HG03097 (cell line): ENCODE data around the gene GLIS1.

Experiments used
- ATAC-seq: cut with Tn5 transposase; IDR thresholded peaks from one replicate; pipeline ENCODE4 v1.9.1; 2021; ENCODE audit not compliant: unreplicated experiment, low FRiP score

Gene GLIS1

GRCh38 chr1:53640701-53641075 is 98.3 kb downstream of the GLIS1 start:
- ATAC-seq: no peak

DNA sequence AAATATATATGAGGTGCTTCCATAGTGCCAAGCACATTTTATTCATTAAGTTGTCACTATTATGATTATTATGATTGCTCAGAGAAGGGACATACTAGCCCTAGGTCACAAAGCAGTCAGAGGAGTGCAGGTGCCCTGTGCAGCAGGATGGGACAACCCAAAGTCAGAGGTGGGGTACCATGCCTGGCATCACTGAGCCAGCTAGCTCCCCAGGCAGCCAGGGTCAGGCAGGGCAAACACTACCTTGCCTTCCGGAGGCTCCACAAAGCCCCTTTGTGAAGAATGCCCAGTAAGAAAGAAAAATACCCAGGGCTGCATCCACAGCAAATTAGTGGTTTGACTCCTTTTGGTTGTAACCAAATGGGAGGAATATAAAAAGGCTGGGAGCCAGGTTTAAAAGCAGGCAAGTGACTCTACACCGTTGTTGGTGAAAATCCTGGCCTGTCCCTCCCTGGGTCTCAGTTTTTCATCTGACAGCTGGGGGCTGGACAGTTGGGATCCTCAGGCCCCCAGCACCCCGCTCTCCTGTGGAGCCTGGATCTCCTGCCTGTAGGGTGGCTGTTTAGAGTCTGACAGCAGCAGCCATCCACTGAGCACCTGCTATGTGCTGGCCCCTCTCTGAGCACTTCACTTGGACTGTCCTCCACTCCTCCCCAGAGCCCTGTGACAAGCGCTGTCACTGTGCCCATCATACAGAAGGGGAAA is 98.8 kb downstream of the GLIS1 start:
- ATAC-seq: no peak

GRCh38 chr1:53639251-53639763 is 99.7 kb downstream of the GLIS1 start:
- no peak for ATAC-seq

- ATAC-seq: no peak
Observed at GRCh38 chr1:53638360-53639035, 100.5 kb downstream of the GLIS1 start.

- no peak for ATAC-seq
Observed at GRCh38 chr1:53637511-53638359, 101.2 kb downstream of the GLIS1 start.

GRCh38 chr1:53636621-53637171 is 102.3 kb downstream of the GLIS1 start:
- ATAC-seq: no peak

- ATAC-seq: no peak
Observed at GRCh38 chr1:53634571-53634979, 104.4 kb downstream of the GLIS1 start.

- ATAC-seq: no peak
Observed at GRCh38 chr1:53633073-53633704, 105.8 kb downstream of the GLIS1 start.

GRCh38 chr1:53631622-53632310 is 107.2 kb downstream of the GLIS1 start:
- ATAC-seq: no peak

GRCh38 chr1:53629101-53629691 is 109.8 kb downstream of the GLIS1 start:
- no peak for ATAC-seq

DNA sequence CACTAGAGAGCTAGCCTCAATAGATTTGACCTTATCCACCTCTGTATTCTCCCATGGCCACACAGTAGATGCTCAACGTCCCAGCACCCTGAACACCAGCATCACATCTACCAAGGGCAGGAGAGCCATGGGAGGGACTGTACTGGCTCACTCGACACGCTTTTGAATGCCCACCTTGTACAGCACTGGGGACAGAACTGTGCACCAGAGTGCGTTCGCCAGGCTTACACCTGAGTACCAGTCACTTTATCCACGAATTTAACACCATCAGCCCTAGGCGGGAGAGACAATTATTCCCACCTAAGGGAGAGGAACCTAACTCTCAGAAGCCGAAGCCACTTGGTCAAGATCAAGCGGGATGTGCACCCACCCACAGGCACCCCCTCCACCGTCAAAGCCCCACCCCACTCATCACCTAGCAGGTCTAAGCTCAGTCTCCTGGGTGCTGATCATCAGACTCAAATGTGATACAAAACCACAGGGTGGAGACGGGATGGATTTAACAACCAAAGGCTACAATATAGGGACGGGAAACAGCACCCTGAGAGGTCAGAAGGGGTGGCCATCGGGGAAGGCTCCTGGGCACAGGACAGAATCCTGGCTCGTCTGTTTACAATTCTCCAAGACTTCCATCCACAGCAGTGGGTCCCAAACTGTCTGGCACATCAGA is 110.5 kb downstream of the GLIS1 start:
- no peak for ATAC-seq

GRCh38 chr1:53627666-53628065 is 111.3 kb downstream of the GLIS1 start:
- no peak for ATAC-seq

DNA sequence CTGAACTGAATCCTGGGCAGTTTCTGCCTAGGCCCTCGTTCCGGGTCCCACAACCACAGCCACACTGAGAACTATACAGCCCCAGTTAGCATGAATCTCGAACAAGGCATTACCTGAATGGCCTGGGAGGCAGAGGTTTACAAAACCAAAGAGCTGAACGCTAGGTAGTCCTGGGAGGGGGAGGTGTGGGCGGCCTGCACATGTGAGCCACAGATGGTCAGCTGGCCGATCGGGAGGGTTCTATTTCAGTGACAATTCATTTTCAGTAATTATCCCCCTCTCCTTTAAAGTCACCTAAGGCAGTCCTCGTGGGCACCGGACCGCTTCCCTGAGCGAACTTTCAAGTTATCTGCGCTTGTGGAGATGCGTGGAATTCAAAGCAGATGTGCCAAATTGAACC is 111.9 kb downstream of the GLIS1 start:
- ATAC-seq: no peak

GRCh38 chr1:53626616-53627015 is 112.3 kb downstream of the GLIS1 start:
- ATAC-seq: no peak

DNA sequence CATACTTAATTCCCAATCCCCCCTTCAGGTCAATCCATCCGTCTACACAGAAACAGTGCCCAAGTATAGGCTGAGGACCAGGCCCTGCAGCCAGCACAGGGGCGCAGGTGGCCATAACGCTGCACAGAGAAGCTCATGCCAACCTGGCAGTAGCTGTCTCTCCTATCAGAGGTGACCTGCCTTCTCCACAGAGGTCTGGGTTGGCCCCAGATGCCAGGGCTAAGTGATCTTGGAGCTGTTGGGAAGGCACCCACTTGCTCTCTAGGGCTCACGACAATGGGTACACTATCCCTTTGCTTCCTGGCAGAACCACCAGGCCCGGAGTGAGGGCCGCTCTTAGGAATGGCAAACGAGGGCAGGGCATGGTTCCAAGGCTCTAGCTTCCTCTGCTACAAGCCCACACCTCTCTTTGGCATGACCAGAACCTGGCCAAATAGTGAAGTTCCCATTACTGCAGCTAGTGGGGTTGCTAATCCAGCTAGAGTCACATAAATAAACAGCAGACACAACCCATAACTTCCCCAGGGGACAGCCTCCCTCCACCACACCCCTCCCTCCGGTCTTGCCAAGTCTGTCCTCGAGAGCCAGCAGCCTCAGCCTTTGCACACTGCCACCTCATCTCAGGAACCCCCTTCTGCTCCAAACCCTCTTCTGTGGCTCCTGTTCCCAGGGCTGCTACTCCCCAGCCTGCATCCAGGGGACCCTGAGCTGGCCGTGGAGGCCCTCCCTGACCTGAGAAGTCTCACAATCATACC is 113.0 kb downstream of the GLIS1 start:
- ATAC-seq: no peak

GRCh38 chr1:53625049-53625448 is 113.9 kb downstream of the GLIS1 start:
- ATAC-seq: no peak

DNA sequence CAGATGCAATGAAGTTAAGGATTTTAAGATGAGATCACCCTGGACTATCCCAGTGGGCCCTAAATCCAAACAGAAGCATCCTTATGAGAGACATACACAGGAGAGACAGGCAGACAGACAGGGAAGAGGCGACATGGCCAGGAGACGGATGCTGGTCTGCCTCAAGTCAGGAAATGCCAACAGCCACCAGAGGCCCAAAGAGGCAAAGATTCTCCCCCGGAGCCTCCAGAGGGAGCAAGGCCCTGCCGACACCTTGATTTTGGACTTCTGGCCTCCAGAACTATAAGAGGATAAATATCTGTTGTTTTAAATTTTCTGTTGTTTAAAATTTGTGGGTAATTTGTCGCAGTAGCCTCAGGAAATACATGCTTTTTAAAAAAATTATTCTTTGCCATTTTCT is 116.4 kb downstream of the GLIS1 start:
- ATAC-seq: no peak

GRCh38 chr1:53621144-53621543 is 117.8 kb downstream of the GLIS1 start:
- ATAC-seq: no peak
